LNCaP clone FGC (cell line): ENCODE measurements around the gene GAGE12J.
"Not testable (repeated sequence)": the region's sequence is repeated elsewhere in the genome, so short reads cannot be mapped to it uniquely, and the experiment has no call there.

Source experiments
- DNase-seq: peaks from one replicate; pipeline ENCODE4 v3.0.0-alpha.2; 2011; ENCODE audit warnings: low read depth
- H3K4me3 ChIP-seq: 2 replicates; pipeline ENCODE4 v1.5.1; 2011; ENCODE audit warnings: mild to moderate bottlenecking, low read depth, low read length, control low read depth
- TF ChIP-seq, protein P1 (sequence below): IDR thresholded peaks from 2 replicates; pipeline ENCODE4 v1.5.1; 2012; ENCODE audit warnings: mild to moderate bottlenecking; ENCODE audit not compliant: control insufficient read depth, insufficient read depth; ENCODE audit errors: extremely low read depth

The GAGE12J gene

DNA sequence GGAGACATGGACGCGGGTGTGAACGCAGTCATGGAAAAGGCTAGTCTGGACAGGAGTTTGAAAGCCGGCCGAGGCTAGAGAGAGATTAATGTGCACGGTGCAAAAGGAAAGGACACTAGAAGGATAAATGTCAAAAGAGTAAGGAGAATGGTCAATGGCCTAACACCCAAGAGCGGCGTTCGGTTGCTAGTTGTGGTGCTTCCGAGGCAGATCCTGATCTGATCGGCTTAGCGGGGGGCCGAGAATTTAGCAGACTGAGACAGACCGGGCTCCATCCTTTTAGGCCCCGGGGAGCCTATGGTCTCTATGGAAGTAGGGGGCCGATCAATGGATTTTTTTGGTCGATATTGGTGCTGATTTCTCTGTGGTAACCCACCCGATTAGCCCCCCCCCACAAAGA, 11.5 kb upstream of the GAGE12J start:
- no peak for DNase-seq
- H3K4me3 ChIP-seq: no peak overlapping the region
- TF ChIP-seq, protein P1, sequence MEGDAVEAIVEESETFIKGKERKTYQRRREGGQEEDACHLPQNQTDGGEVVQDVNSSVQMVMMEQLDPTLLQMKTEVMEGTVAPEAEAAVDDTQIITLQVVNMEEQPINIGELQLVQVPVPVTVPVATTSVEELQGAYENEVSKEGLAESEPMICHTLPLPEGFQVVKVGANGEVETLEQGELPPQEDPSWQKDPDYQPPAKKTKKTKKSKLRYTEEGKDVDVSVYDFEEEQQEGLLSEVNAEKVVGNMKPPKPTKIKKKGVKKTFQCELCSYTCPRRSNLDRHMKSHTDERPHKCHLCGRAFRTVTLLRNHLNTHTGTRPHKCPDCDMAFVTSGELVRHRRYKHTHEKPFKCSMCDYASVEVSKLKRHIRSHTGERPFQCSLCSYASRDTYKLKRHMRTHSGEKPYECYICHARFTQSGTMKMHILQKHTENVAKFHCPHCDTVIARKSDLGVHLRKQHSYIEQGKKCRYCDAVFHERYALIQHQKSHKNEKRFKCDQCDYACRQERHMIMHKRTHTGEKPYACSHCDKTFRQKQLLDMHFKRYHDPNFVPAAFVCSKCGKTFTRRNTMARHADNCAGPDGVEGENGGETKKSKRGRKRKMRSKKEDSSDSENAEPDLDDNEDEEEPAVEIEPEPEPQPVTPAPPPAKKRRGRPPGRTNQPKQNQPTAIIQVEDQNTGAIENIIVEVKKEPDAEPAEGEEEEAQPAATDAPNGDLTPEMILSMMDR: no peak

DNA sequence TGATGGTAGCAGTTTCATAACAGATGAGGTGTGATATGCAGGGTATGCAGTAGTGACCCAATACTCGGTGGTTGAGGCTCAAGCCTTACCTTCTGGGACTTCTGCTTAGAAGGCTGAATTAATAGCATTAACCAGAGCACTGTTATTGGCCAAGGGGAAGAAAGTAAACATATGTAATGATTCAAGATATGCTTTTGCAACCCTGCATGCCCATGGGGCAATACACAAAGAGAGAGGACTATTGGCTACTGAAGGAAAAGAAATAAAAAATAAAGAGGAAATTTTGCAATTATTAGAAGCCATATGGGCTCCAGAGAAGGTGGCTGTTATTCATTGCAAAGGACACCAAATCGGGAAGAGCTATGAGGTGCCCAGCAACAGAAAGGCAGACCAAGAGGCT, 9.7 kb upstream of the GAGE12J start:
- TF ChIP-seq, protein P1: no peak
- no peak overlapping the region for H3K4me3 ChIP-seq
- DNase-seq: no peak

DNA sequence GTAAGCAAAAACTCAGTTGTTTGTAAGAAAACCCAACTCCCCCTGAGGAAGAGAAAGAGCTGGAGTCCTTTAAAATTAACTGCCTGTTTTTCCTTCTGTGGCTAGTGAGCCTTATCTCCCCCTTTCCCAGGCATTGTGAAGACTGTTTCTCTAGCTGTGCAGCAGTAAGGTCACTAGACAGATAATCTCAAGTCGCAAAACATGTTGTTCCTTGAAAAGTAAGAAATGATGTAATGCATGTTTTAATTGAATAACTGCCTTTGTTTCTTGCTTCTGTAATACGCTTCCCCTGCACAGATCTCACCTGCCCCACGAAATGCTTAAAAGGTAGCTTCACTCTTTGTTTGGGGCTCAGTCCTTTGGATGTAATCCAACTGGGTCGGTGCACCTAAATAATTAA, 5.8 kb upstream of the GAGE12J start:
- no peak for DNase-seq
- TF ChIP-seq, protein P1: no peak
- H3K4me3 ChIP-seq: no peak overlapping the region

DNA sequence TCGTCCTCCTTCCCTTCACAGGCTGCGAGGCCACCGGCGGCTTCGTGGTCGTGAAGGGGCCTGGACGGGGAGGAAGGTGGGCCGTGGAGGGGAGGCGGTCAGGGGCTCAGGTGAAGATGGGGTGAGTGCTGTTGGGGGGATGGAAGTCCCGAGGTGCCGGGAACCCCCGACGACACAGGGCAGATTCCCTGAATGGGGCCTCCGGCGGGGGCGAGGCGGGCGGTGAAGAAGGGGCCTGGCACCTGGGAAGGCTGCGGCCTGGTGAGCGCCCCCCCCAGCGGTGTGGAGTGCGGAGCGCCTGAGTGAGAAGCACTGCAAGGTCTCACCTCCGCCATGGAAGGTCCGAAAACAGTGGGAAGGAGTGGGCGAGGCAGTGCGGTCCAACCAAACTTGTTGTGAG, 429 bp downstream of the GAGE12J start:
- H3K4me3 ChIP-seq: peak overlapping the region; percentile 39
- not testable (repeated sequence) for DNase-seq

DNA sequence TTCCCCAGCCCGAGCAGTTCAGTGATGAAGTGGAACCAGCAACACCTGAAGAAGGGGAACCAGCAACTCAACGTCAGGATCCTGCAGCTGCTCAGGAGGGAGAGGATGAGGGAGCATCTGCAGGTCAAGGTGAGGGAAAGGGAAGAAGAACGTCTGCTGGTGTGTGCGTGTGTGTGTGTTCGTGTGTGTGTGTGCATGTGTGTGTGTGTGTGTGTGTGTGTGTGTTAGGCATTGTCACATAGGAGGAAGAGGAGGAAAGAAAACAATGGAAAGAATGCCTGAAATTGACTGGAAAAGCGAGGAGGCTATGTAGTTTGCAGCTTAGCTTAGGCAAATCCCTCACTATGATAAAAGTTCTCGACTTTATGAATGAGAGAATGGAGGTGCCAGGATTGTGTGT, 1.9 kb downstream of the GAGE12J start:
- not testable (repeated sequence) for H3K4me3 ChIP-seq, DNase-seq

DNA sequence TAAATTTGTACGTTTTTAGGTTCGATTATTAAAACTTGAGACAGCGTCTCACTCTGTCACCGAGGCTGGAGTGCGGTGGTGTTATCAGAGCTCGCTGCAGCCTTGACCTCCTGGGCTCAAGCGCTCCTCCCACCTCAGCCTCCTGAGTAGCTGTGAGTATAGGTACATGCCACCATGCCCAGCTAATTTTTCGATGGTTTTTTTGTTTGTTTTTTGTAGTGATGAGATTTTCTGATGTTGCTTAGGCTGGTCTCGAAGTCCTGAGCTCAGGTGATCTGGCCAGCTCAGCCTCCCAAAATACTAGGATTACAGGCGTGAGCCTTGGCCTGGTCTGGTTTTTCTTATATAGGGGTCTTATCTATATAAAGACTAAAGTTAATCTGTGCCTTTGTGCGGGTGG, 8.6 kb downstream of the GAGE12J start:
- not testable (repeated sequence) for DNase-seq, H3K4me3 ChIP-seq

DNA sequence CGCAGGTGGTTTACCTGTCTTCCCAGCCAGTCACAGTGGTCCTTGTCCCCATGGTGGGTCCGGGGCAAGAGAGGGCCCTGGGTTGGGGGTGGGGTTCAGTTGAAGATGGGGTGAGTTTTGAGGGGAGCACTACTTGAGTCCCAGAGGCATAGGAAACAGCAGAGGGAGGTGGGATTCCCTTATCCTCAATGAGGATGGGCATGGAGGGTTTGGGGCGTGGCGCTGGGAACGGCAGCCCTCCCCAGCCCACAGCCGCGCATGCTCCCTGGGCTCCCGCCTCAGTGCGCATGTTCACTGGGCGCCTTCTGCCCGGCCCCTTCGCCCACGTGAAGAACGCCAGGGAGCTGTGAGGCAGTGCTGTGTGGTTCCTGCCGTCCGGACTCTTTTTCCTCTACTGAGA, 9.4 kb downstream of the GAGE12J start, which contains the start of gene GAGE13:
Gene GAGE13, plus strand, starts transcription at position 301 of the 400 bp plus-strand sequence. CDS start 1,156 bp downstream, outside the sequence.
- DNase-seq, H3K4me3 ChIP-seq: not testable (repeated sequence)

DNA sequence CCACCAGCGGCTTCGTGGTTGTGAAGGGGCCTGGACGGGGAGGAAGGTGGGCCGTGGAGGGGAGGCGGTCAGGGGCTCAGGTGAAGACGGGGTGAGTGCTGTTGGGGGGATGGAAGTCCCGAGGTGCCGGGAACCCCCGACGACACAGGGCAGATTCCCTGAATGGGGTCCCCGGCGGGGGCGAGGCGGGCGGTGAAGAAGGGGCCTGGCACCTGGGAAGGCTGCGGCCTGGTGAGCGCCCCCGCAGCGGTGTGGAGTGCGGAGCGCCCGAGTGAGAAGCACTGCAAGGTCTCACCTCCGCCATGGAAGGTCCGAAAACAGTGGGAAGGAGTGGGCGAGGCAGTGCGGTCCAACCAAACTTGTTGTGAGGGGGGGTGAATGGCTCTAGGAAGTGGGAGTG, 10.0 kb downstream of the GAGE12J start:
- not testable (repeated sequence) for H3K4me3 ChIP-seq, DNase-seq

DNA sequence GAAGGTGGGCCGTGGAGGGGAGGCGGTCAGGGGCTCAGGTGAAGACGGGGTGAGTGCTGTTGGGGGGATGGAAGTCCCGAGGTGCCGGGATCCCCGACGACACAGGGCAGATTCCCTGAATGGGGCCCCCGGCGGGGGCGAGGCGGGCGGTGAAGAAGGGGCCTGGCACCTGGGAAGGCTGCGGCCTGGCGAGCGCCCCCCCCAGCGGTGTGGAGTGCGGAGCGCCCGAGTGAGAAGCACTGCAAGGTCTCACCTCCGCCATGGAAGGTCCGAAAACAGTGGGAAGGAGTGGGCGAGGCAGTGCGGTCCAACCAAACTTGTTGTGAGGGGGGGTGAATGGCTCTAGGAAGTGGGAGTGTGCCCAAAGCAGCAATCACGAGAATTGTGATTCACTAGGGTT, 19.6 kb downstream of the GAGE12J start:
- peak overlapping the region; percentile 40 for H3K4me3 ChIP-seq
- DNase-seq: not testable (repeated sequence)

DNA sequence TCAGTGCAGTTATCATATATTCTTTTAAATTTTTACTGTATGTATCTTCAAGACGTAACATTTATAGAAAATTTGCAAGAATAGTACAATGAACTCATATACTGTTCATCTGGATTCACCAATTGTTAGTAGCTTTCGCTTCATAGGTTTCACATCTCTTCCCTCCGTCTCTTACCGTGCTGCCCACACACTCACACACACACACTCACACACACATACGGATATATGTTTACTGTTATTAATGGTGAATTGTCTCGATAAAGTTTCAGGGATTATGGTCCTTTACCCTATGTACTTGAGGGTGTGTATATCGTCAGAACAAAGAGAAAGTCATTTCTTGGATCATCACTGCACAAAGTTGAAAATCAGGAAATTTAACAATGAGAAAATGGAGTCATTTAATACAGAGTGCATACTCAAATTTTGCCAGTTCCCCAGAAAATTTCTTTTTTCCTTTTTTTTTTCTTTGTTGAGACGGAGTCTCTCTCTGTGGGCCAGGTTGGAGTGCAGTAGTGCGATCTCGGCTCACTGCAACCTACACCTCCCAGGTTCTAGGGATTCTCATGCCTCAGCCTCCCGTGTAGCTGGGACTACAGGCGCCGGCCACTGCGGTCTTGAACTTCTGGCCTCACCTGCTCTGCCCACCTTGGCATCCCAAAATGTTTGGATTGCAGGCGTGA, 22.8 kb downstream of the GAGE12J start:
- not testable (repeated sequence) for H3K4me3 ChIP-seq, DNase-seq

DNA sequence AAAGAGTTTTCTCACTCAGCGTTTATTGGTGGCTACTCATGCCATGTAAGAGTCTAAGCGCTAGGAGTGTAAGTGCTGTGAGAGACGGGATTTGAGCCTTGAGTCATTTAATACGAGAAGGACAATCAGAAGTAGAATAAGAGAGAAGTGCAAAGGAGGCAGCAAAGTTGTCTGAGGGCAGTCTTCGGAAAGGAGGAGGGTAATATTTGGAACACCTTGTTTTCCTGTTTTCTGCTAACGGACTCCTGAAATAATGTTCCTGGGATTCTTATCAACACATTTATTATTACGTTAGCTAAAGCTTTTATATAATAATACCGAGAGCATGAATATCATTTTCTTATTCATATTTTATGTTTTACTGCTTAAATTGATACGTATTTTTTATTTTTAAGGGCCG, 23.6 kb downstream of the GAGE12J start:
- DNase-seq, H3K4me3 ChIP-seq: not testable (repeated sequence)

DNA sequence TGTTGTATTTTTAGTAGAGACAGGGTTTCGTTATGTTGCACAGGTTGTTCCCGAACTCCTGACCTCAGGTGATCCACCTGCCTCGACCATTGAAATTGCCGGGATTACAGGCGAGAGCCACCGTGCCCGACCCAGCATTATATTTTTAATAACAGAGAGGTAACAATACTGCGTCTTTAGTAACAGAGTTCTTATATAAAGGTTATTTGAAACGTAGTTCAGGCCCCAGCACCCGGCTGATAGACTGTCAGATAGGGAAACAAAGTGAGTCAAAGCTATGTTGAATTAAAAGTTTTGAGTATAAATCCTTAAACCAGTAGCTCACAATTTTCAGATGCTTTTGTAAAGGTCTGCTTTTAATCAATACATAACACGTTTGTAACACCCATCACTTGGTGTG, 24.3 kb downstream of the GAGE12J start:
- not testable (repeated sequence) for DNase-seq, H3K4me3 ChIP-seq
